Activated T-helper 2 cell treated with anti-CD3 and anti-CD28 coated beads, Interferon-gamma antibody, Interleukin-2, Interleukin-4, amounts not matched to agents 10 μg/mL and 5 μg/mL and 100 μg/mL, durations not matched to agents 14 hours and 24 hours and 36 hours (primary cell): ENCODE data around the gene C6orf120. TPM values are rescaled to one million over a fixed set of nuclear protein-coding genes. Genes with fewer than 3 reads are reported as not detected.
"Not testable (repeated sequence)": the region's sequence is repeated elsewhere in the genome, so short reads cannot be mapped to it uniquely, and the experiment has no call there.

Source experiments
- DNase-seq: peaks from one replicate; pipeline ENCODE4 v3.0.0; 2021; ENCODE audit warnings: low spot score
- H3K27ac Mint-ChIP-seq: one replicate; pipeline ENCODE4 v1.8.0; 2021; ENCODE audit warnings: mixed read lengths
- H3K27me3 Mint-ChIP-seq: one replicate; pipeline ENCODE4 v1.8.0; 2021; ENCODE audit warnings: low read depth, mixed read lengths
- H3K36me3 Mint-ChIP-seq: one replicate; pipeline ENCODE4 v1.8.0; 2021; ENCODE audit warnings: low read depth, mixed read lengths
- H3K4me1 Mint-ChIP-seq: one replicate; pipeline ENCODE4 v1.8.0; 2021; ENCODE audit warnings: low read depth, mixed read lengths
- H3K4me3 Mint-ChIP-seq: one replicate; pipeline ENCODE4 v1.8.0; 2021; ENCODE audit warnings: low read depth, mild to moderate bottlenecking, moderate library complexity, mixed read lengths
- H3K9me3 Mint-ChIP-seq: one replicate; pipeline ENCODE4 v1.8.0; 2021; ENCODE audit warnings: mixed read lengths
- intact Hi-C: fragments of 100-400 bp; cut with micrococcal nuclease; formaldehyde crosslinking; loops from one replicate; pipeline ENCODE4 v1.15.1; 2023
- total RNA-seq: library from RNA; stranded (reverse); gene quantifications from 2 replicates; pipeline ENCODE4 v1.2.3, GENCODE V29; 2022

Gene C6orf120
- total RNA-seq, 1 donor from 2014 or later = 18.9 TPM

GRCh38 chr6:169692516-169692915, 9.4 kb upstream of the C6orf120 start:
- H3K27ac Mint-ChIP-seq = no peak overlapping the region
- peaks cover 3% of the 10 kb centered on the region for H3K9me3 Mint-ChIP-seq
- peaks cover 38% of the 10 kb centered on the region for H3K36me3 Mint-ChIP-seq
- H3K4me3 Mint-ChIP-seq = no peak overlapping the region
- intact Hi-C loops = no loop called here
- no peak for DNase-seq
- H3K27me3 Mint-ChIP-seq = no peaks in the 10 kb centered on the region
- peaks cover 2% of the 10 kb centered on the region for H3K4me1 Mint-ChIP-seq

- no peak overlapping the region for H3K27ac Mint-ChIP-seq
- H3K9me3 Mint-ChIP-seq = no peaks in the 10 kb centered on the region
- peaks cover 27% of the 10 kb centered on the region for H3K36me3 Mint-ChIP-seq
- intact Hi-C loops = no loop called here
- no peak overlapping the region for H3K4me3 Mint-ChIP-seq
- no peak for DNase-seq
- H3K4me1 Mint-ChIP-seq = peaks cover 9% of the 10 kb centered on the region
- no peaks in the 10 kb centered on the region for H3K27me3 Mint-ChIP-seq
Observed at GRCh38 chr6:169695131-169695530, 6.8 kb upstream of the C6orf120 start.

GRCh38 chr6:169697115-169697514, 4.8 kb upstream of the C6orf120 start:
- H3K27me3 Mint-ChIP-seq, H3K4me3 Mint-ChIP-seq, DNase-seq, intact Hi-C loops, H3K9me3 Mint-ChIP-seq, H3K27ac Mint-ChIP-seq: not testable (repeated sequence)
- H3K36me3 Mint-ChIP-seq = peaks cover 19% of the 10 kb centered on the region
- H3K4me1 Mint-ChIP-seq = peaks cover 11% of the 10 kb centered on the region

- Mint-ChIP-seq H3K27ac (no peak overlapping the region), H3K9me3 (no peaks in the 10 kb centered on the region), H3K27me3 (no peaks in the 10 kb centered on the region), H3K4me1 (peaks cover 29% of the 10 kb centered on the region), H3K4me3 (no peak overlapping the region), H3K36me3 (peaks cover 30% of the 10 kb centered on the region)
- intact Hi-C loops = loop anchor here (5.0 kb wide), 1 partner anchor 168 kb away; no protein-coding TSS in a partner anchor
- DNase-seq = no peak
Observed at GRCh38 chr6:169700296-169700695, 1.6 kb upstream of the C6orf120 start.

GRCh38 chr6:169701311-169701953, 494 bp upstream of the C6orf120 start:
- no peak for DNase-seq
- Mint-ChIP-seq H3K9me3 (no peaks in the 10 kb centered on the region), H3K4me1 (peaks cover 37% of the 10 kb centered on the region), H3K36me3 (peaks cover 34% of the 10 kb centered on the region), H3K27me3 (no peaks in the 10 kb centered on the region), H3K27ac (peak overlapping the region; percentile 80), H3K4me3 (peak overlapping the region; percentile 88)
- intact Hi-C loops = loop anchor here (5.0 kb wide), 1 partner anchor 169 kb away; no protein-coding TSS in a partner anchor

- intact Hi-C loops = loop anchor here (1.0 to 5.0 kb wide), 5 partner anchors 20 to 851 kb away; partner anchors contain the start of genes DYNLT2, ERMARD, FAM120B and TBP
- DNase-seq = no peak
- peak overlapping the region; percentile 84 for H3K27ac Mint-ChIP-seq
- H3K9me3 Mint-ChIP-seq = no peaks in the 10 kb centered on the region
- peak overlapping the region; percentile 86 for H3K4me3 Mint-ChIP-seq
- H3K4me1 Mint-ChIP-seq = peaks cover 39% of the 10 kb centered on the region
- peaks cover 37% of the 10 kb centered on the region for H3K36me3 Mint-ChIP-seq
- H3K27me3 Mint-ChIP-seq = no peaks in the 10 kb centered on the region
Observed at GRCh38 chr6:169702840-169703246, 917 bp downstream of the C6orf120 start.

GRCh38 chr6:169707772-169708171, 5.8 kb downstream of the C6orf120 start:
- peaks cover 37% of the 10 kb centered on the region for H3K4me1 Mint-ChIP-seq
- H3K27ac Mint-ChIP-seq = peak overlapping the region; percentile 52
- no peak for DNase-seq
- H3K9me3 Mint-ChIP-seq = no peaks in the 10 kb centered on the region
- intact Hi-C loops = no loop called here
- no peaks in the 10 kb centered on the region for H3K27me3 Mint-ChIP-seq
- peaks cover 62% of the 10 kb centered on the region for H3K36me3 Mint-ChIP-seq
- H3K4me3 Mint-ChIP-seq = no peak overlapping the region

GRCh38 chr6:169709293-169709692, 7.4 kb downstream of the C6orf120 start:
- Mint-ChIP-seq H3K27ac (no peak overlapping the region), H3K4me1 (peaks cover 29% of the 10 kb centered on the region), H3K27me3 (no peaks in the 10 kb centered on the region), H3K9me3 (no peaks in the 10 kb centered on the region), H3K36me3 (peaks cover 58% of the 10 kb centered on the region), H3K4me3 (no peak overlapping the region)
- intact Hi-C loops = no loop called here
- no peak for DNase-seq

- intact Hi-C loops = no loop called here
- H3K4me1 Mint-ChIP-seq = peaks cover 24% of the 10 kb centered on the region
- H3K9me3 Mint-ChIP-seq = no peaks in the 10 kb centered on the region
- H3K36me3 Mint-ChIP-seq = peaks cover 61% of the 10 kb centered on the region
- no peaks in the 10 kb centered on the region for H3K27me3 Mint-ChIP-seq
- H3K4me3 Mint-ChIP-seq = no peak overlapping the region
- DNase-seq = no peak
- peak overlapping the region; percentile 58 for H3K27ac Mint-ChIP-seq
Observed at GRCh38 chr6:169710009-169710408, 8.1 kb downstream of the C6orf120 start.

- DNase-seq = no peak
- Mint-ChIP-seq H3K27ac (no peak overlapping the region), H3K27me3 (no peaks in the 10 kb centered on the region), H3K9me3 (no peaks in the 10 kb centered on the region), H3K4me1 (peaks cover 10% of the 10 kb centered on the region), H3K4me3 (no peak overlapping the region), H3K36me3 (peaks cover 71% of the 10 kb centered on the region)
- intact Hi-C loops = no loop called here
Observed at GRCh38 chr6:169714178-169714577, 12.3 kb downstream of the C6orf120 start.

GRCh38 chr6:169714595-169714994, 12.7 kb downstream of the C6orf120 start:
- intact Hi-C loops = no loop called here
- peaks cover 12% of the 10 kb centered on the region for H3K4me1 Mint-ChIP-seq
- H3K27me3 Mint-ChIP-seq = no peaks in the 10 kb centered on the region
- H3K36me3 Mint-ChIP-seq = peaks cover 71% of the 10 kb centered on the region
- DNase-seq = no peak
- H3K9me3 Mint-ChIP-seq = no peaks in the 10 kb centered on the region
- no peak overlapping the region for H3K27ac Mint-ChIP-seq
- no peak overlapping the region for H3K4me3 Mint-ChIP-seq

GRCh38 chr6:169719117-169719516, 17.2 kb downstream of the C6orf120 start:
- H3K36me3 Mint-ChIP-seq = peaks cover 59% of the 10 kb centered on the region
- no peak overlapping the region for H3K27ac Mint-ChIP-seq
- peaks cover 26% of the 10 kb centered on the region for H3K4me1 Mint-ChIP-seq
- no peaks in the 10 kb centered on the region for H3K9me3 Mint-ChIP-seq
- DNase-seq = no peak
- no peak overlapping the region for H3K4me3 Mint-ChIP-seq
- H3K27me3 Mint-ChIP-seq = no peaks in the 10 kb centered on the region
- intact Hi-C loops = no loop called here

- no peak for DNase-seq
- Mint-ChIP-seq H3K4me3 (no peak overlapping the region), H3K9me3 (no peaks in the 10 kb centered on the region), H3K36me3 (peaks cover 51% of the 10 kb centered on the region), H3K27me3 (no peaks in the 10 kb centered on the region), H3K4me1 (peaks cover 25% of the 10 kb centered on the region), H3K27ac (no peak overlapping the region)
- intact Hi-C loops = loop anchor here (10.0 kb wide), 1 partner anchor 574 kb away; the partner anchor contains the start of gene DLL1
Observed at GRCh38 chr6:169720207-169720855, 18.4 kb downstream of the C6orf120 start.
